GM23338 (cell line): ENCODE measurements around the gene ZNF774.
"Not testable (repeated sequence)": the region's sequence is repeated elsewhere in the genome, so short reads cannot be mapped to it uniquely, and the experiment has no call there.

ENCODE experiments used
- CREB1 ChIP-seq: fragments of 250-450 bp; sonication (Bioruptor Pico); IDR thresholded peaks from 2 replicates; pipeline ENCODE4 v1.5.0; 2020; ENCODE audit warnings: low read depth, mild to moderate bottlenecking, moderate library complexity
- CTCF ChIP-seq, 2 experiments: fragments of 200-600 bp in 1 of 2; sonication (generic) in 1 of 2; conservative IDR thresholded peaks; 2 replicates each; pipeline versions ENCODE4 v1.5.1 to v1.6.1; 2016 to 2017; ENCODE audit warnings: antibody characterized with exemption in 2 of 2, low read depth in 2 of 2, mild to moderate bottlenecking in 2 of 2, moderate library complexity in 1 of 2
- EZH2 ChIP-seq: fragments of 200-600 bp; sonication (generic); IDR thresholded peaks from one replicate; pipeline ENCODE4 v1.8.0; 2017; ENCODE audit warnings: antibody characterized with exemption, mild to moderate bottlenecking, low read depth; ENCODE audit not compliant: unreplicated experiment
- EZH2phosphoT487 ChIP-seq: fragments of 200-600 bp; sonication (generic); IDR thresholded peaks from one replicate; pipeline ENCODE4 v1.8.1; 2018; ENCODE audit warnings: antibody characterized with exemption; ENCODE audit not compliant: unreplicated experiment
- NANOG ChIP-seq: IDR thresholded peaks from 2 replicates; pipeline ENCODE4 v1.6.1; 2016; ENCODE audit warnings: antibody characterized with exemption, borderline replicate concordance
- POLR2AphosphoS5 ChIP-seq: IDR thresholded peaks from 2 replicates; pipeline ENCODE4 v1.6.1; 2016; ENCODE audit warnings: antibody characterized with exemption, low read depth
- REST ChIP-seq: IDR thresholded peaks from one replicate; pipeline ENCODE4 v1.6.1; 2018; ENCODE audit warnings: antibody characterized with exemption; ENCODE audit not compliant: unreplicated experiment
- STAT1 ChIP-seq: IDR thresholded peaks from one replicate; pipeline ENCODE4 v1.6.1; 2016; ENCODE audit warnings: antibody characterized with exemption; ENCODE audit not compliant: unreplicated experiment
- TF ChIP-seq, protein P1 (sequence below): fragments of 250-450 bp; sonication (Bioruptor Pico); IDR thresholded peaks from 2 replicates; pipeline ENCODE4 v1.5.0; 2020; ENCODE audit warnings: mild to moderate bottlenecking, moderate library complexity

- TF ChIP-seq EZH2; CTCF (conservative IDR thresholded peaks at IDR 0.05; ENCODE audit: low read depth in 2 of 2); REST; NANOG; POLR2AphosphoS5; STAT1; EZH2phosphoT487; CREB1 (CRISPR knock-in tag): not testable (repeated sequence)
- TF ChIP-seq, protein P1, sequence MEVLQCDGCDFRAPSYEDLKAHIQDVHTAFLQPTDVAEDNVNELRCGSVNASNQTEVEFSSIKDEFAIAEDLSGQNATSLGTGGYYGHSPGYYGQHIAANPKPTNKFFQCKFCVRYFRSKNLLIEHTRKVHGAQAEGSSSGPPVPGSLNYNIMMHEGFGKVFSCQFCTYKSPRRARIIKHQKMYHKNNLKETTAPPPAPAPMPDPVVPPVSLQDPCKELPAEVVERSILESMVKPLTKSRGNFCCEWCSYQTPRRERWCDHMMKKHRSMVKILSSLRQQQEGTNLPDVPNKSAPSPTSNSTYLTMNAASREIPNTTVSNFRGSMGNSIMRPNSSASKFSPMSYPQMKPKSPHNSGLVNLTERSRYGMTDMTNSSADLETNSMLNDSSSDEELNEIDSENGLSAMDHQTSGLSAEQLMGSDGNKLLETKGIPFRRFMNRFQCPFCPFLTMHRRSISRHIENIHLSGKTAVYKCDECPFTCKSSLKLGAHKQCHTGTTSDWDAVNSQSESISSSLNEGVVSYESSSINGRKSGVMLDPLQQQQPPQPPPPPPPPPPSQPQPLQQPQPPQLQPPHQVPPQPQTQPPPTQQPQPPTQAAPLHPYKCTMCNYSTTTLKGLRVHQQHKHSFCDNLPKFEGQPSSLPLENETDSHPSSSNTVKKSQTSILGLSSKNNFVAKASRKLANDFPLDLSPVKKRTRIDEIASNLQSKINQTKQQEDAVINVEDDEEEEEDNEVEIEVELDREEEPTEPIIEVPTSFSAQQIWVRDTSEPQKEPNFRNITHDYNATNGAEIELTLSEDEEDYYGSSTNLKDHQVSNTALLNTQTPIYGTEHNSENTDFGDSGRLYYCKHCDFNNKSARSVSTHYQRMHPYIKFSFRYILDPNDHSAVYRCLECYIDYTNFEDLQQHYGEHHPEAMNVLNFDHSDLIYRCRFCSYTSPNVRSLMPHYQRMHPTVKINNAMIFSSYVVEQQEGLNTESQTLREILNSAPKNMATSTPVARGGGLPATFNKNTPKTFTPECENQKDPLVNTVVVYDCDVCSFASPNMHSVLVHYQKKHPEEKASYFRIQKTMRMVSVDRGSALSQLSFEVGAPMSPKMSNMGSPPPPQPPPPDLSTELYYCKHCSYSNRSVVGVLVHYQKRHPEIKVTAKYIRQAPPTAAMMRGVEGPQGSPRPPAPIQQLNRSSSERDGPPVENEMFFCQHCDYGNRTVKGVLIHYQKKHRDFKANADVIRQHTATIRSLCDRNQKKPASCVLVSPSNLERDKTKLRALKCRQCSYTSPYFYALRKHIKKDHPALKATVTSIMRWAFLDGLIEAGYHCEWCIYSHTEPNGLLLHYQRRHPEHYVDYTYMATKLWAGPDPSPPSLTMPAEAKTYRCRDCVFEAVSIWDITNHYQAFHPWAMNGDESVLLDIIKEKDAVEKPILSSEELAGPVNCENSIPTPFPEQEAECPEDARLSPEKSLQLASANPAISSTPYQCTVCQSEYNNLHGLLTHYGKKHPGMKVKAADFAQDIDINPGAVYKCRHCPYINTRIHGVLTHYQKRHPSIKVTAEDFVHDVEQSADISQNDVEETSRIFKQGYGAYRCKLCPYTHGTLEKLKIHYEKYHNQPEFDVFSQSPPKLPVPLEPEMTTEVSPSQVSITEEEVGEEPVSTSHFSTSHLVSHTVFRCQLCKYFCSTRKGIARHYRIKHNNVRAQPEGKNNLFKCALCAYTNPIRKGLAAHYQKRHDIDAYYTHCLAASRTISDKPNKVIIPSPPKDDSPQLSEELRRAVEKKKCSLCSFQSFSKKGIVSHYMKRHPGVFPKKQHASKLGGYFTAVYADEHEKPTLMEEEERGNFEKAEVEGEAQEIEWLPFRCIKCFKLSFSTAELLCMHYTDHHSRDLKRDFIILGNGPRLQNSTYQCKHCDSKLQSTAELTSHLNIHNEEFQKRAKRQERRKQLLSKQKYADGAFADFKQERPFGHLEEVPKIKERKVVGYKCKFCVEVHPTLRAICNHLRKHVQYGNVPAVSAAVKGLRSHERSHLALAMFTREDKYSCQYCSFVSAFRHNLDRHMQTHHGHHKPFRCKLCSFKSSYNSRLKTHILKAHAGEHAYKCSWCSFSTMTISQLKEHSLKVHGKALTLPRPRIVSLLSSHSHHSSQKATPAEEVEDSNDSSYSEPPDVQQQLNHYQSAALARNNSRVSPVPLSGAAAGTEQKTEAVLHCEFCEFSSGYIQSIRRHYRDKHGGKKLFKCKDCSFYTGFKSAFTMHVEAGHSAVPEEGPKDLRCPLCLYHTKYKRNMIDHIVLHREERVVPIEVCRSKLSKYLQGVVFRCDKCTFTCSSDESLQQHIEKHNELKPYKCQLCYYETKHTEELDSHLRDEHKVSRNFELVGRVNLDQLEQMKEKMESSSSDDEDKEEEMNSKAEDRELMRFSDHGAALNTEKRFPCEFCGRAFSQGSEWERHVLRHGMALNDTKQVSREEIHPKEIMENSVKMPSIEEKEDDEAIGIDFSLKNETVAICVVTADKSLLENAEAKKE (CRISPR knock-in tag) = not testable (repeated sequence)
Measured at GRCh38 chr15:90305355-90305754, 46.7 kb upstream of the ZNF774 start.
